GM12878 (cell line): ENCODE results near the gene GATAD2B. TPM values are rescaled to one million over a fixed set of nuclear protein-coding genes. Genes with fewer than 3 reads are reported as not detected.

Source experiments
- EP300 ChIP-seq, 2 experiments: fragments of 150-350 bp in 1 of 2; IDR thresholded peaks; 2 replicates each; pipeline ENCODE4 v1.6.1; 2011 to 2012; ENCODE audit warnings: low read depth in 2 of 2, low read length in 2 of 2, borderline replicate concordance in 1 of 2, improper control_type of control experiment in 1 of 2, inconsistent platforms in 1 of 2; ENCODE audit not compliant: control insufficient read depth in 1 of 2
- IRF5 ChIP-seq: fragments of 450-650 bp; IDR thresholded peaks from 2 replicates; pipeline ENCODE4 v1.6.1; 2017; ENCODE audit warnings: borderline replicate concordance
- JUND ChIP-seq: IDR thresholded peaks from 2 replicates; pipeline ENCODE4 v1.6.1; 2012; ENCODE audit warnings: low read depth, mild to moderate bottlenecking, low read length, improper control_type of control experiment, moderate library complexity
- MLLT1 ChIP-seq: fragments of 450-650 bp; IDR thresholded peaks from 2 replicates; pipeline ENCODE4 v1.6.1; 2016; ENCODE audit warnings: mild to moderate bottlenecking
- MTA3 ChIP-seq: IDR thresholded peaks from 2 replicates; pipeline ENCODE4 v1.6.1; 2012; ENCODE audit warnings: low read length, inconsistent platforms, borderline replicate concordance
- PML ChIP-seq: IDR thresholded peaks from 2 replicates; pipeline ENCODE4 v1.6.1; 2012; ENCODE audit warnings: low read length, inconsistent platforms
- RB1 ChIP-seq: fragments of 450-650 bp; formaldehyde crosslinking; IDR thresholded peaks from 2 replicates; pipeline ENCODE4 v1.6.1; 2017; ENCODE audit warnings: mild to moderate bottlenecking, borderline replicate concordance
- TBL1XR1 ChIP-seq: IDR thresholded peaks from 2 replicates; pipeline ENCODE4 v1.6.1; 2012; ENCODE audit warnings: low read depth, low read length, improper control_type of control experiment
- YY1 ChIP-seq: IDR thresholded peaks from 2 replicates; pipeline ENCODE4 v1.6.1; 2011; ENCODE audit warnings: low read depth, mild to moderate bottlenecking, low read length
- polyA plus RNA-seq, 11 experiments: library from polyadenylated mRNA; depleted of rRNA in 4 of 11; unstranded in 6 of 11; stranded (reverse) in 5 of 11; fragments of >200 nt; fragmentation: Nextera tagmentation in 4 of 11; fragmentation: Illumina TruSeq in 1 of 11; extraction: Ambion mirVana in 4 of 11; extraction: Trizol in 1 of 11; gene quantifications; 1 replicate in 1 of 11; 2 replicates in 10 of 11; pipeline versions ENCODE4 v1.2.1 to v1.2.3, GENCODE V29; 2011 to 2016; ENCODE audit warnings: inconsistent platforms in 2 of 11, missing spikeins in 2 of 11, low read depth in 1 of 11
- total RNA-seq, 4 experiments: library from RNA; depleted of rRNA in 3 of 4; stranded (reverse); fragments of >200 nt in 3 of 4; fragmentation: Illumina TruSeq in 1 of 4; extraction: Trizol in 1 of 4; gene quantifications; 2 replicates each; pipeline versions ENCODE4 v1.2.1 to v1.2.3, GENCODE V29; 2013 to 2021
- TF ChIP-seq, protein P1 (sequence below): IDR thresholded peaks from 2 replicates; pipeline ENCODE4 v1.6.1; 2012; ENCODE audit warnings: mild to moderate bottlenecking, low read depth, low read length
- TF ChIP-seq, protein P2 (sequence below): fragments of 450-650 bp; formaldehyde crosslinking; IDR thresholded peaks from 2 replicates; pipeline ENCODE4 v1.4.0; 2020; ENCODE audit warnings: mild to moderate bottlenecking, moderate library complexity
- TF ChIP-seq, protein P3 (sequence below): fragments of 450-650 bp; IDR thresholded peaks from 2 replicates; pipeline ENCODE4 v1.6.1; 2017; ENCODE audit warnings: mild to moderate bottlenecking, low read depth, inconsistent platforms; ENCODE audit not compliant: poor library complexity, severe bottlenecking

The GATAD2B gene
- total and polyA plus RNA-seq, 10 of the 15 experiments (the other 5 are each of a cell fraction or from before 2014, with no cell fraction given), result 2.4 to 63.1 (median 8.7) TPM

DNA sequence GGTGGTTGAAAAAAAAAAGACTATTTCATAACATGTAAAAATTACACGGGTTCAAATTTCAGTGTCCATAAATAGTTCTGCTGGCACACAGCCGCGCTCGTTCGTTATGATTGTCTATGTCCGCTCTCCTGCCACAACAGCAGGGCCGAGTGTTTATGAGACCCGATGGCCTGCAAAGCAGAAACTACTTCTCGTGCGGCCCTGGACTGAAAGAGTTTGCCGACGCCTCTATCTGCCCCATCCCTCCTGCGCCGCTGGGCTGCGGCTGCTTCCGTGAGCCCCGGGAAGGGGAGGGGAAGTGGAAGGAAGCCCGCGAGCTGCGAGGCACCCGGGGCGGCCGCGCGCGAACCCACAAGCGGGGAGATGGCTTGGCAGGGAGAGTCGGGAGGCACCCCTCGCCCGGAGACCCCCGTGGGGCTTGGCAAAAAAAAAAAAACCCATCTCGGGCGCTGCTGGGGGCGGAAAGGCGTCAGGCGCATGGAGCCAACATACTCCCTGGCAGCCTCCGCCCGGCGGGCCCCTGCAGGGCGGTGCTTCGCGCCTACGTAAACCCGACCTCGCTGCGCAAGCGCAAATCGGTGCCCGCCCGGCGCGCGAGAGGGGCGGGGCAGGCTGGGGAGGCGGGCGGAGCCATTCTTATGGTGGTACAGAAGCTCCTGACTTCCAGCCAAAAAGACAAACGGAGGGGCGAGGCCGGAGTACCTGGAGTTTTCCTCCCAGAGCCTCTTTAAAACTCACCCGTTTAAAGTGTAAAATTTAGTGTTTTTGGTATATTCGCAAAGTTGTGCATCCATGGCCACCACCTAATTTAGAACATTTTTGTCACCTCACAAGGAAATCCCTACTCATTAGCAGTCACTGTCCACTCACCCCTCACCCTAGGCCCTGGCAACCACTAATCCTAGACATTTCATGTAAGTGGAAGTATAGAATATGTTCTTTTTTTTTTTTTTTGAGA, 139.3 kb downstream of the GATAD2B start (continued):
- TF ChIP-seq, protein P1, sequence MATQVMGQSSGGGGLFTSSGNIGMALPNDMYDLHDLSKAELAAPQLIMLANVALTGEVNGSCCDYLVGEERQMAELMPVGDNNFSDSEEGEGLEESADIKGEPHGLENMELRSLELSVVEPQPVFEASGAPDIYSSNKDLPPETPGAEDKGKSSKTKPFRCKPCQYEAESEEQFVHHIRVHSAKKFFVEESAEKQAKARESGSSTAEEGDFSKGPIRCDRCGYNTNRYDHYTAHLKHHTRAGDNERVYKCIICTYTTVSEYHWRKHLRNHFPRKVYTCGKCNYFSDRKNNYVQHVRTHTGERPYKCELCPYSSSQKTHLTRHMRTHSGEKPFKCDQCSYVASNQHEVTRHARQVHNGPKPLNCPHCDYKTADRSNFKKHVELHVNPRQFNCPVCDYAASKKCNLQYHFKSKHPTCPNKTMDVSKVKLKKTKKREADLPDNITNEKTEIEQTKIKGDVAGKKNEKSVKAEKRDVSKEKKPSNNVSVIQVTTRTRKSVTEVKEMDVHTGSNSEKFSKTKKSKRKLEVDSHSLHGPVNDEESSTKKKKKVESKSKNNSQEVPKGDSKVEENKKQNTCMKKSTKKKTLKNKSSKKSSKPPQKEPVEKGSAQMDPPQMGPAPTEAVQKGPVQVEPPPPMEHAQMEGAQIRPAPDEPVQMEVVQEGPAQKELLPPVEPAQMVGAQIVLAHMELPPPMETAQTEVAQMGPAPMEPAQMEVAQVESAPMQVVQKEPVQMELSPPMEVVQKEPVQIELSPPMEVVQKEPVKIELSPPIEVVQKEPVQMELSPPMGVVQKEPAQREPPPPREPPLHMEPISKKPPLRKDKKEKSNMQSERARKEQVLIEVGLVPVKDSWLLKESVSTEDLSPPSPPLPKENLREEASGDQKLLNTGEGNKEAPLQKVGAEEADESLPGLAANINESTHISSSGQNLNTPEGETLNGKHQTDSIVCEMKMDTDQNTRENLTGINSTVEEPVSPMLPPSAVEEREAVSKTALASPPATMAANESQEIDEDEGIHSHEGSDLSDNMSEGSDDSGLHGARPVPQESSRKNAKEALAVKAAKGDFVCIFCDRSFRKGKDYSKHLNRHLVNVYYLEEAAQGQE, result no peak
- peak; percentile 97; the same call in 1 of the 2 replicates for TF ChIP-seq PML
- TF ChIP-seq, protein P2, sequence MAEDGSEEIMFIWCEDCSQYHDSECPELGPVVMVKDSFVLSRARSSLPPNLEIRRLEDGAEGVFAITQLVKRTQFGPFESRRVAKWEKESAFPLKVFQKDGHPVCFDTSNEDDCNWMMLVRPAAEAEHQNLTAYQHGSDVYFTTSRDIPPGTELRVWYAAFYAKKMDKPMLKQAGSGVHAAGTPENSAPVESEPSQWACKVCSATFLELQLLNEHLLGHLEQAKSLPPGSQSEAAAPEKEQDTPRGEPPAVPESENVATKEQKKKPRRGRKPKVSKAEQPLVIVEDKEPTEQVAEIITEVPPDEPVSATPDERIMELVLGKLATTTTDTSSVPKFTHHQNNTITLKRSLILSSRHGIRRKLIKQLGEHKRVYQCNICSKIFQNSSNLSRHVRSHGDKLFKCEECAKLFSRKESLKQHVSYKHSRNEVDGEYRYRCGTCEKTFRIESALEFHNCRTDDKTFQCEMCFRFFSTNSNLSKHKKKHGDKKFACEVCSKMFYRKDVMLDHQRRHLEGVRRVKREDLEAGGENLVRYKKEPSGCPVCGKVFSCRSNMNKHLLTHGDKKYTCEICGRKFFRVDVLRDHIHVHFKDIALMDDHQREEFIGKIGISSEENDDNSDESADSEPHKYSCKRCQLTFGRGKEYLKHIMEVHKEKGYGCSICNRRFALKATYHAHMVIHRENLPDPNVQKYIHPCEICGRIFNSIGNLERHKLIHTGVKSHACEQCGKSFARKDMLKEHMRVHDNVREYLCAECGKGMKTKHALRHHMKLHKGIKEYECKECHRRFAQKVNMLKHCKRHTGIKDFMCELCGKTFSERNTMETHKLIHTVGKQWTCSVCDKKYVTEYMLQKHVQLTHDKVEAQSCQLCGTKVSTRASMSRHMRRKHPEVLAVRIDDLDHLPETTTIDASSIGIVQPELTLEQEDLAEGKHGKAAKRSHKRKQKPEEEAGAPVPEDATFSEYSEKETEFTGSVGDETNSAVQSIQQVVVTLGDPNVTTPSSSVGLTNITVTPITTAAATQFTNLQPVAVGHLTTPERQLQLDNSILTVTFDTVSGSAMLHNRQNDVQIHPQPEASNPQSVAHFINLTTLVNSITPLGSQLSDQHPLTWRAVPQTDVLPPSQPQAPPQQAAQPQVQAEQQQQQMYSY (CRISPR knock-in tag), result no peak
- TF ChIP-seq MLLT1, result 0 out of 2 replicates have a peak, but pooled peaks have one; percentile 40
- TF ChIP-seq TBL1XR1, result no peak
- TF ChIP-seq RB1, result peak; percentile 96; the same call in 1 of the 2 replicates
- TF ChIP-seq, protein P3, sequence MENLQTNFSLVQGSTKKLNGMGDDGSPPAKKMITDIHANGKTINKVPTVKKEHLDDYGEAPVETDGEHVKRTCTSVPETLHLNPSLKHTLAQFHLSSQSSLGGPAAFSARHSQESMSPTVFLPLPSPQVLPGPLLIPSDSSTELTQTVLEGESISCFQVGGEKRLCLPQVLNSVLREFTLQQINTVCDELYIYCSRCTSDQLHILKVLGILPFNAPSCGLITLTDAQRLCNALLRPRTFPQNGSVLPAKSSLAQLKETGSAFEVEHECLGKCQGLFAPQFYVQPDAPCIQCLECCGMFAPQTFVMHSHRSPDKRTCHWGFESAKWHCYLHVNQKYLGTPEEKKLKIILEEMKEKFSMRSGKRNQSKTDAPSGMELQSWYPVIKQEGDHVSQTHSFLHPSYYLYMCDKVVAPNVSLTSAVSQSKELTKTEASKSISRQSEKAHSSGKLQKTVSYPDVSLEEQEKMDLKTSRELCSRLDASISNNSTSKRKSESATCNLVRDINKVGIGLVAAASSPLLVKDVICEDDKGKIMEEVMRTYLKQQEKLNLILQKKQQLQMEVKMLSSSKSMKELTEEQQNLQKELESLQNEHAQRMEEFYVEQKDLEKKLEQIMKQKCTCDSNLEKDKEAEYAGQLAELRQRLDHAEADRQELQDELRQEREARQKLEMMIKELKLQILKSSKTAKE, result no peak
- no peak for TF ChIP-seq IRF5
- no peak for TF ChIP-seq JUND
- TF ChIP-seq MTA3, result no peak
- TF ChIP-seq EP300 (IDR thresholded peaks at IDR 0.05; ENCODE audit: borderline replicate concordance in 1 of 2, control insufficient read depth in 1 of 2, low read depth in 2 of 2, low read length in 2 of 2), result peak in 1 of 2 experiments; percentile 14; a peak in 1 of 4 replicates
- peak; percentile 75; the same call in 1 of the 2 replicates for TF ChIP-seq YY1
